Measurements from ENCODE around the gene SERINC2. TPM values are rescaled to one million over a fixed set of nuclear protein-coding genes. Genes with fewer than 3 reads are reported as not detected.

The SERINC2 gene
- total and polyA plus RNA-seq, 10 of the 15 experiments (the other 5 are each of a cell fraction or from before 2014, with no cell fraction given) = 0.02 to 9.4 (median 0.50) TPM

DNA sequence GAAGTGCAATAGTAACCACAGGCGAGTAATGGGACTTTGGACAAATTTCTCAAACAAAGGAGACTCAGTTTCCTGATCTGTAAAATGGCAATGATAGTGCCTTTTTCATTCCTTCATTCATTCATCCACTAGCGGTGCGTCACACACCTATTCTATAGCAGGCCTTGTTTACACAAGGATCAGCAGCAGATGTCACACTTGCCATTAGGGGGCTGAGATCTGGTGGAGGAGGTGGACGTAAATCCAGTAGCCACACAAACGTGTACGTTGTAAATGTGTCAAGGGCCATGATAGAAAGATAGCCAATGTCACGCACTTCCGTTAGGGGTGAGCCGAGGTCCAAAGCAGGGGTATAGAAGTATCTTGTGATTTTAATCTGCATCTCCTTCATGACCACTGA lies 34.2 kb downstream of the SERINC2 start (continued):
- TF ChIP-seq TBL1XR1 (IDR thresholded peaks at IDR 0.05; ENCODE audit: low read depth, low read length) (no peak), SPI1 (IDR thresholded peaks at IDR 0.05; ENCODE audit: borderline replicate concordance, insufficient read depth, low read depth, low read length) (no peak), NBN (IDR thresholded peaks at IDR 0.05) (no peak), SMC3 (IDR thresholded peaks at IDR 0.05; ENCODE audit: borderline replicate concordance, low read length) (no peak), SIN3A (IDR thresholded peaks at IDR 0.05; ENCODE audit: low read depth, low read length) (no peak), PML (IDR thresholded peaks at IDR 0.05; ENCODE audit: low read length) (no peak), WRNIP1 (IDR thresholded peaks at IDR 0.05; ENCODE audit: borderline replicate concordance, low read depth, low read length) (no peak)

- Histone ChIP-seq H4K20me1 (ENCODE audit: control insufficient read depth, insufficient read depth) (no peaks in the 10 kb centered on the region), H2AFZ (ENCODE audit: control insufficient read depth, low read depth, low read length) (no peak overlapping the region), H3K79me2 (ENCODE audit: control insufficient read depth, insufficient read depth, low read length) (no peaks in the 10 kb centered on the region), H3K4me2 (ENCODE audit: control insufficient read depth, insufficient read depth) (no peak overlapping the region), H3K9ac (ENCODE audit: control insufficient read depth, insufficient read depth, low read length) (no peak overlapping the region), H3K27me3 (replicated peaks in 1 of 2; ENCODE audit: control insufficient read depth in 2 of 2, insufficient read depth in 2 of 2, low read length in 1 of 2) (no peaks in the 10 kb centered on the region), H3K4me1 (ENCODE audit: control insufficient read depth, insufficient read depth, low read length) (no peaks in the 10 kb centered on the region), H3K36me3 (ENCODE audit: control insufficient read depth in 2 of 2, insufficient read depth in 2 of 2, low read length in 1 of 2) (no peaks in the 10 kb centered on the region), H3K9me3 (replicated peaks; ENCODE audit: control insufficient read depth, insufficient read depth, low read length) (peaks cover 6% of the 10 kb centered on the region), H3K27ac (ENCODE audit: control insufficient read depth, insufficient read depth) (no peak overlapping the region), H3K4me3 (no peak overlapping the region)
- ChIA-PET RAD21 (ENCODE audit: unreplicated experiment) (no interaction called here), SMC1A (ENCODE audit: uncharacterized antibody, unreplicated experiment) (interaction anchor here (0.8 to 1.1 kb wide), 3 partner anchors 11 to 95 kb away, joined by 3 read pairs; no protein-coding TSS in a partner anchor), CTCF (interaction anchor here (2.6 kb wide), 1 partner anchor 95 kb away, joined by 7 read pairs; no protein-coding TSS in a partner anchor), POLR2A (interaction anchor here (0.8 kb wide), 1 partner anchor 8 kb away, joined by 3 read pairs; no protein-coding TSS in a partner anchor)
- intact Hi-C loops (cut with micrococcal nuclease; ENCODE audit: unreplicated experiment) (no loop called here), in situ Hi-C loops (cut with MboI) (no loop called here)
- 32% methylated on average over 8 of the region's 8 CpGs for WGBS (ENCODE audit: insufficient coverage, insufficient replicate concordance, low lambda C conversion rate, missing lambda C conversion rate)
- ATAC-seq (no peak), DNase-seq (ENCODE audit: low read depth, low spot score) (no peak), FAIRE-seq (no peak)
- BruUV-seq (replicated peaks) = no TSS peak
- no peak for TF ChIP-seq ZBTB4 (CRISPR knock-in tag; IDR thresholded peaks at IDR 0.05)
- no peak for TF ChIP-seq FOXM1 (IDR thresholded peaks at IDR 0.05; ENCODE audit: low read depth, low read length)
- TF ChIP-seq ZNF592 (IDR thresholded peaks at IDR 0.05) = no peak
- no peak for TF ChIP-seq MYB (IDR thresholded peaks at IDR 0.05; ENCODE audit: borderline replicate concordance, low read depth, low read length)
- no peak for TF ChIP-seq TBL1XR1 (IDR thresholded peaks at IDR 0.05; ENCODE audit: low read depth, low read length)
- TF ChIP-seq, protein P1, sequence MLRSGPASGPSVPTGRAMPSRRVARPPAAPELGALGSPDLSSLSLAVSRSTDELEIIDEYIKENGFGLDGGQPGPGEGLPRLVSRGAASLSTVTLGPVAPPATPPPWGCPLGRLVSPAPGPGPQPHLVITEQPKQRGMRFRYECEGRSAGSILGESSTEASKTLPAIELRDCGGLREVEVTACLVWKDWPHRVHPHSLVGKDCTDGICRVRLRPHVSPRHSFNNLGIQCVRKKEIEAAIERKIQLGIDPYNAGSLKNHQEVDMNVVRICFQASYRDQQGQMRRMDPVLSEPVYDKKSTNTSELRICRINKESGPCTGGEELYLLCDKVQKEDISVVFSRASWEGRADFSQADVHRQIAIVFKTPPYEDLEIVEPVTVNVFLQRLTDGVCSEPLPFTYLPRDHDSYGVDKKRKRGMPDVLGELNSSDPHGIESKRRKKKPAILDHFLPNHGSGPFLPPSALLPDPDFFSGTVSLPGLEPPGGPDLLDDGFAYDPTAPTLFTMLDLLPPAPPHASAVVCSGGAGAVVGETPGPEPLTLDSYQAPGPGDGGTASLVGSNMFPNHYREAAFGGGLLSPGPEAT (IDR thresholded peaks at IDR 0.05; ENCODE audit: low read depth) = no peak
- no peak for TF ChIP-seq CHD2 (IDR thresholded peaks at IDR 0.05; ENCODE audit: borderline replicate concordance, low read depth, low read length)
Observed at GRCh38 chr1:31453384-31454079, 40.5 kb downstream of the SERINC2 start.
